Measurements from ENCODE around the gene ZC3H10.

- no peak for TF ChIP-seq RAD21 (IDR thresholded peaks at IDR 0.05; ENCODE audit: low read depth)
- no peak for TF ChIP-seq EGR1 (IDR thresholded peaks at IDR 0.05)
- TF ChIP-seq, protein P1, sequence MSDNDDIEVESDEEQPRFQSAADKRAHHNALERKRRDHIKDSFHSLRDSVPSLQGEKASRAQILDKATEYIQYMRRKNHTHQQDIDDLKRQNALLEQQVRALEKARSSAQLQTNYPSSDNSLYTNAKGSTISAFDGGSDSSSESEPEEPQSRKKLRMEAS (IDR thresholded peaks at IDR 0.05): no peak
- TF ChIP-seq EP300 (IDR thresholded peaks at IDR 0.05; ENCODE audit: borderline replicate concordance): no peak
- TF ChIP-seq, protein P2, sequence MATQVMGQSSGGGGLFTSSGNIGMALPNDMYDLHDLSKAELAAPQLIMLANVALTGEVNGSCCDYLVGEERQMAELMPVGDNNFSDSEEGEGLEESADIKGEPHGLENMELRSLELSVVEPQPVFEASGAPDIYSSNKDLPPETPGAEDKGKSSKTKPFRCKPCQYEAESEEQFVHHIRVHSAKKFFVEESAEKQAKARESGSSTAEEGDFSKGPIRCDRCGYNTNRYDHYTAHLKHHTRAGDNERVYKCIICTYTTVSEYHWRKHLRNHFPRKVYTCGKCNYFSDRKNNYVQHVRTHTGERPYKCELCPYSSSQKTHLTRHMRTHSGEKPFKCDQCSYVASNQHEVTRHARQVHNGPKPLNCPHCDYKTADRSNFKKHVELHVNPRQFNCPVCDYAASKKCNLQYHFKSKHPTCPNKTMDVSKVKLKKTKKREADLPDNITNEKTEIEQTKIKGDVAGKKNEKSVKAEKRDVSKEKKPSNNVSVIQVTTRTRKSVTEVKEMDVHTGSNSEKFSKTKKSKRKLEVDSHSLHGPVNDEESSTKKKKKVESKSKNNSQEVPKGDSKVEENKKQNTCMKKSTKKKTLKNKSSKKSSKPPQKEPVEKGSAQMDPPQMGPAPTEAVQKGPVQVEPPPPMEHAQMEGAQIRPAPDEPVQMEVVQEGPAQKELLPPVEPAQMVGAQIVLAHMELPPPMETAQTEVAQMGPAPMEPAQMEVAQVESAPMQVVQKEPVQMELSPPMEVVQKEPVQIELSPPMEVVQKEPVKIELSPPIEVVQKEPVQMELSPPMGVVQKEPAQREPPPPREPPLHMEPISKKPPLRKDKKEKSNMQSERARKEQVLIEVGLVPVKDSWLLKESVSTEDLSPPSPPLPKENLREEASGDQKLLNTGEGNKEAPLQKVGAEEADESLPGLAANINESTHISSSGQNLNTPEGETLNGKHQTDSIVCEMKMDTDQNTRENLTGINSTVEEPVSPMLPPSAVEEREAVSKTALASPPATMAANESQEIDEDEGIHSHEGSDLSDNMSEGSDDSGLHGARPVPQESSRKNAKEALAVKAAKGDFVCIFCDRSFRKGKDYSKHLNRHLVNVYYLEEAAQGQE (IDR thresholded peaks at IDR 0.05; ENCODE audit: low read depth): no peak
- TF ChIP-seq ZBTB7A (IDR thresholded peaks at IDR 0.05; ENCODE audit: low read depth): no peak
- no peak for TF ChIP-seq FOXM1 (IDR thresholded peaks at IDR 0.05; ENCODE audit: borderline replicate concordance, low read depth)
- TF ChIP-seq NFIC (IDR thresholded peaks at IDR 0.05): no peak
- no peak for TF ChIP-seq CEBPB (IDR thresholded peaks at IDR 0.05)
- no peak for TF ChIP-seq TAF1 (IDR thresholded peaks at IDR 0.05; ENCODE audit: low read depth)
- TF ChIP-seq USF1 (IDR thresholded peaks at IDR 0.05): no peak
- no peak for TF ChIP-seq YY1 (IDR thresholded peaks at IDR 0.05; ENCODE audit: low read depth)
These were observed 24.1 kb downstream of the ZC3H10 start for GRCh38 chr12:56141946-56142784.
